Prostate gland (tissue), 2 donors: ENCODE data around the gene TMEM150C.

Experiments
- CTCF ChIP-seq, 4 experiments: fragments of 200-600 bp in 2 of 4; fragments of 450-650 bp in 2 of 4; sonication (generic) in 2 of 4; IDR thresholded peaks; 1 replicate in 3 of 4; 2 replicates in 1 of 4; pipeline ENCODE4 v1.5.1; 2016 to 2019; ENCODE audit warnings: antibody characterized with exemption in 4 of 4, mild to moderate bottlenecking in 2 of 4, moderate library complexity in 2 of 4
- POLR2A ChIP-seq: fragments of 450-650 bp; IDR thresholded peaks from one replicate; pipeline ENCODE4 v1.6.1; 2016; ENCODE audit warnings: antibody characterized with exemption, mild to moderate bottlenecking
- POLR2AphosphoS5 ChIP-seq: sonication (generic); formaldehyde crosslinking; IDR thresholded peaks from one replicate; pipeline ENCODE4 v1.6.1; 2017; ENCODE audit warnings: antibody characterized with exemption

- TF ChIP-seq POLR2A, result no peak
- TF ChIP-seq CTCF (IDR thresholded peaks at IDR 0.05), result no peak
- no peak for TF ChIP-seq POLR2AphosphoS5
Measured at GRCh38 chr4:82458729-82459128, 103.1 kb downstream of the TMEM150C start.
